CD4-positive, alpha-beta T cell treated with Interleukin-10 for 1 hour (primary cell): ENCODE results near the gene KCNMB3.
"Not testable (repeated sequence)": the region's sequence is repeated elsewhere in the genome, so short reads cannot be mapped to it uniquely, and the experiment has no call there.

Source experiments
- DNase-seq: peaks from one replicate; pipeline ENCODE4 v3.0.0-alpha.2; 2020

KCNMB3 gene

GRCh38 chr3:179250803-179251476 is at the start of gene KCNMB3:
KCNMB3 (minus strand) TSS chr3:179251114; CDS start chr3:179250990, 124 bp downstream.
- DNase-seq, result no peak

GRCh38 chr3:179299999-179300613 is 49.2 kb upstream of the KCNMB3 start:
- no peak for DNase-seq

GRCh38 chr3:179299316-179299715 is 48.4 kb upstream of the KCNMB3 start:
- no peak for DNase-seq

GRCh38 chr3:179297971-179298725 is 47.2 kb upstream of the KCNMB3 start:
- no peak for DNase-seq

GRCh38 chr3:179292450-179292849 is 41.5 kb upstream of the KCNMB3 start:
- DNase-seq, result no peak

GRCh38 chr3:179289295-179289694 is 38.4 kb upstream of the KCNMB3 start:
- DNase-seq, result no peak

- DNase-seq, result no peak
Observed at GRCh38 chr3:179288845-179289244, 37.9 kb upstream of the KCNMB3 start.

- DNase-seq, result no peak
Observed at GRCh38 chr3:179286331-179286730, 35.4 kb upstream of the KCNMB3 start.

GRCh38 chr3:179281825-179282224 is 30.9 kb upstream of the KCNMB3 start:
- DNase-seq, result no peak

GRCh38 chr3:179279837-179280236 is 28.9 kb upstream of the KCNMB3 start:
- no peak for DNase-seq

GRCh38 chr3:179278932-179279693 is 28.2 kb upstream of the KCNMB3 start:
- no peak for DNase-seq

GRCh38 chr3:179278151-179278550 is 27.2 kb upstream of the KCNMB3 start:
- no peak for DNase-seq

- DNase-seq, result no peak
Observed at GRCh38 chr3:179276743-179277142, 25.8 kb upstream of the KCNMB3 start.

- no peak for DNase-seq
Observed at GRCh38 chr3:179276001-179276400, 25.1 kb upstream of the KCNMB3 start.

- DNase-seq, result not testable (repeated sequence)
Observed at GRCh38 chr3:179274434-179274833, 23.5 kb upstream of the KCNMB3 start.

- peak; percentile 5 for DNase-seq
Observed at GRCh38 chr3:179272385-179272784, 21.5 kb upstream of the KCNMB3 start.

- DNase-seq, result no peak
Observed at GRCh38 chr3:179269152-179269707, 18.3 kb upstream of the KCNMB3 start.

- no peak for DNase-seq
Observed at GRCh38 chr3:179268400-179269051, 17.6 kb upstream of the KCNMB3 start.

- no peak for DNase-seq
Observed at GRCh38 chr3:179266701-179267211, 15.8 kb upstream of the KCNMB3 start.

- DNase-seq, result no peak
Observed at GRCh38 chr3:179265875-179266274, 15.0 kb upstream of the KCNMB3 start.

GRCh38 chr3:179265092-179265491 is 14.2 kb upstream of the KCNMB3 start:
- DNase-seq, result no peak

GRCh38 chr3:179264449-179264848 is 13.5 kb upstream of the KCNMB3 start:
- DNase-seq, result no peak
